ENCODE measurements around the gene RMND5B. TPM values are rescaled to one million over a fixed set of nuclear protein-coding genes. Genes with fewer than 3 reads are reported as not detected.

The RMND5B gene
- total and polyA plus RNA-seq, 4 donors, result 13.4 to 24.8 (median 21.7) TPM

DNA sequence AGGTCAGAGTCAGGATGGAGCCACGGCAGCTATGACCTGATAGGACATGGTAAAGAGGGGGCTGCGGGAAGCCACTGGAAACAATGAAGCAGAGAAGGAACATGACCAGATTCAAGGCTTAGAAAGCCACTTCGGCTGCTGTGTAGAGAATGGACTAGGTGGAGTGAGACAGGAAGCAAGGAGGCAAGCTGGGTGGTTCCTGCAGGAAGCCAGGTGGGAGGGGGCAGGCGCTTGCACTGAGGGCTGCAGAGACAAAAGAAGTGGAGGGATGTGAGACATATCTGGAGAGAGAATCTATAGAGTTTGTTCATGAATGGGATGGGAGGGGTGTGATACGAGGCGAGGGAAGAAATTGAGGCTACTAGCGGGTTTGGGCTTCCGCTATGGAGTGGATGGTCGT lies 36.5 kb upstream of the RMND5B start:
- WGBS, result 80% methylated on average over 9 of the region's 9 CpGs
- Histone ChIP-seq H3K4me3 (ENCODE audit: low read depth in 1 of 3, low read length in 3 of 3) (no peak overlapping the region), H3K9me3 (ENCODE audit: control insufficient read depth in 4 of 4, low read length in 3 of 4) (no peaks in the 10 kb centered on the region), H3K4me1 (ENCODE audit: control insufficient read depth in 4 of 4, insufficient read depth in 4 of 4, low read length in 3 of 4) (no peaks in the 10 kb centered on the region), H3K27me3 (ENCODE audit: control insufficient read depth in 4 of 4, insufficient read depth in 4 of 4, low read length in 3 of 4) (no peaks in the 10 kb centered on the region), H3K27ac (ENCODE audit: low read depth in 1 of 2, low read length in 2 of 2) (no peak overlapping the region), H3K9ac (ENCODE audit: low read depth in 1 of 2, low read length in 2 of 2) (no peak overlapping the region), H3K36me3 (ENCODE audit: control insufficient read depth in 4 of 4, insufficient read depth in 3 of 4, low read depth in 1 of 4, low read length in 3 of 4) (no peaks in the 10 kb centered on the region)
- no peak for DNase-seq (ENCODE audit: low spot score)
- no peak for TF ChIP-seq HNF4A (conservative IDR thresholded peaks at IDR 0.05)
- TF ChIP-seq, protein P1, sequence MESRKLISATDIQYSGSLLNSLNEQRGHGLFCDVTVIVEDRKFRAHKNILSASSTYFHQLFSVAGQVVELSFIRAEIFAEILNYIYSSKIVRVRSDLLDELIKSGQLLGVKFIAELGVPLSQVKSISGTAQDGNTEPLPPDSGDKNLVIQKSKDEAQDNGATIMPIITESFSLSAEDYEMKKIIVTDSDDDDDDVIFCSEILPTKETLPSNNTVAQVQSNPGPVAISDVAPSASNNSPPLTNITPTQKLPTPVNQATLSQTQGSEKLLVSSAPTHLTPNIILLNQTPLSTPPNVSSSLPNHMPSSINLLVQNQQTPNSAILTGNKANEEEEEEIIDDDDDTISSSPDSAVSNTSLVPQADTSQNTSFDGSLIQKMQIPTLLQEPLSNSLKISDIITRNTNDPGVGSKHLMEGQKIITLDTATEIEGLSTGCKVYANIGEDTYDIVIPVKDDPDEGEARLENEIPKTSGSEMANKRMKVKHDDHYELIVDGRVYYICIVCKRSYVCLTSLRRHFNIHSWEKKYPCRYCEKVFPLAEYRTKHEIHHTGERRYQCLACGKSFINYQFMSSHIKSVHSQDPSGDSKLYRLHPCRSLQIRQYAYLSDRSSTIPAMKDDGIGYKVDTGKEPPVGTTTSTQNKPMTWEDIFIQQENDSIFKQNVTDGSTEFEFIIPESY (IDR thresholded peaks at IDR 0.05), result no peak
- TF ChIP-seq, protein P2, sequence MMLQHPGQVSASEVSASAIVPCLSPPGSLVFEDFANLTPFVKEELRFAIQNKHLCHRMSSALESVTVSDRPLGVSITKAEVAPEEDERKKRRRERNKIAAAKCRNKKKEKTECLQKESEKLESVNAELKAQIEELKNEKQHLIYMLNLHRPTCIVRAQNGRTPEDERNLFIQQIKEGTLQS (IDR thresholded peaks at IDR 0.05), result no peak
- TF ChIP-seq RXRA (IDR thresholded peaks at IDR 0.05), result no peak
- no peak for TF ChIP-seq SP1 (IDR thresholded peaks at IDR 0.05)
- no peak for TF ChIP-seq GABPA (IDR thresholded peaks at IDR 0.05 in 1 of 2, conservative IDR thresholded peaks at IDR 0.05 in 1 of 2)
- no peak for TF ChIP-seq JUND (IDR thresholded peaks at IDR 0.05)

DNA sequence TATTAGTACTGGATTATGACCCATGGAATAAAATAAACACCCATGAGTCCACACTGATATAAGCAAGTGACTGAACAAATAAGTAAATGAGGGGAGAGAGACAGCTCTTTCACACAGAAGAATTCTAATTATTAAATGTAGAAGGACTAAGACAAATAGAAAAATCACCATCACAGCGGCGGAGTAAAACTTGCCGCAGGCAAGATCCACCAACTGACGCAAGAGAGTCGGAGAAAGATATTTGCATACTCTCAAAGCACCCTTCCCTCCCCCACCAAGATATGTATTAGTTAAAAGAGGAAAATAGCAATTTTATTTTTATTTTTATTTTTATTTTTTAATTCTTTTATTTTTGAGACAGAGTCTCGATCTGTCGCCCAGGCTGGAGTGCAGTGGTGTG lies 32.1 kb upstream of the RMND5B start:
- no peak overlapping the region for H3K9ac ChIP-seq (ENCODE audit: low read depth in 1 of 2, low read length in 2 of 2)
- H3K27me3 ChIP-seq (ENCODE audit: control insufficient read depth in 4 of 4, insufficient read depth in 4 of 4, low read length in 3 of 4), result no peaks in the 10 kb centered on the region
- no peak overlapping the region for H3K4me3 ChIP-seq (ENCODE audit: low read depth in 1 of 3, low read length in 3 of 3)
- no peaks in the 10 kb centered on the region for H3K9me3 ChIP-seq (ENCODE audit: control insufficient read depth in 4 of 4, low read length in 3 of 4)
- no peaks in the 10 kb centered on the region for H3K4me1 ChIP-seq (ENCODE audit: control insufficient read depth in 4 of 4, insufficient read depth in 4 of 4, low read length in 3 of 4)
- H3K27ac ChIP-seq (ENCODE audit: low read depth in 1 of 2, low read length in 2 of 2), result no peak overlapping the region
- no peak for DNase-seq (ENCODE audit: low spot score)
- no peak for TF ChIP-seq RXRA (IDR thresholded peaks at IDR 0.05)
- TF ChIP-seq EGR1 (IDR thresholded peaks at IDR 0.05; ENCODE audit: low read depth in 2 of 2), result no peak
- TF ChIP-seq JUND (IDR thresholded peaks at IDR 0.05), result no peak
- TF ChIP-seq HNF4G (IDR thresholded peaks at IDR 0.05), result no peak
- no peak for TF ChIP-seq FOXA1 (IDR thresholded peaks at IDR 0.05)
- TF ChIP-seq, protein P3, sequence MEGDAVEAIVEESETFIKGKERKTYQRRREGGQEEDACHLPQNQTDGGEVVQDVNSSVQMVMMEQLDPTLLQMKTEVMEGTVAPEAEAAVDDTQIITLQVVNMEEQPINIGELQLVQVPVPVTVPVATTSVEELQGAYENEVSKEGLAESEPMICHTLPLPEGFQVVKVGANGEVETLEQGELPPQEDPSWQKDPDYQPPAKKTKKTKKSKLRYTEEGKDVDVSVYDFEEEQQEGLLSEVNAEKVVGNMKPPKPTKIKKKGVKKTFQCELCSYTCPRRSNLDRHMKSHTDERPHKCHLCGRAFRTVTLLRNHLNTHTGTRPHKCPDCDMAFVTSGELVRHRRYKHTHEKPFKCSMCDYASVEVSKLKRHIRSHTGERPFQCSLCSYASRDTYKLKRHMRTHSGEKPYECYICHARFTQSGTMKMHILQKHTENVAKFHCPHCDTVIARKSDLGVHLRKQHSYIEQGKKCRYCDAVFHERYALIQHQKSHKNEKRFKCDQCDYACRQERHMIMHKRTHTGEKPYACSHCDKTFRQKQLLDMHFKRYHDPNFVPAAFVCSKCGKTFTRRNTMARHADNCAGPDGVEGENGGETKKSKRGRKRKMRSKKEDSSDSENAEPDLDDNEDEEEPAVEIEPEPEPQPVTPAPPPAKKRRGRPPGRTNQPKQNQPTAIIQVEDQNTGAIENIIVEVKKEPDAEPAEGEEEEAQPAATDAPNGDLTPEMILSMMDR (IDR thresholded peaks at IDR 0.05; ENCODE audit: low read depth, low read length, missing input control), result no peak
- TF ChIP-seq RAD21 (IDR thresholded peaks at IDR 0.05), result no peak
- no peak for TF ChIP-seq NR2F2 (IDR thresholded peaks at IDR 0.05)
- TF ChIP-seq HNF4A (conservative IDR thresholded peaks at IDR 0.05), result no peak
- no peak for TF ChIP-seq TAF1 (conservative IDR thresholded peaks at IDR 0.05)
- no peak for TF ChIP-seq YY1 (IDR thresholded peaks at IDR 0.05)
- TF ChIP-seq, protein P2 (IDR thresholded peaks at IDR 0.05), result no peak
- TF ChIP-seq, protein P4, sequence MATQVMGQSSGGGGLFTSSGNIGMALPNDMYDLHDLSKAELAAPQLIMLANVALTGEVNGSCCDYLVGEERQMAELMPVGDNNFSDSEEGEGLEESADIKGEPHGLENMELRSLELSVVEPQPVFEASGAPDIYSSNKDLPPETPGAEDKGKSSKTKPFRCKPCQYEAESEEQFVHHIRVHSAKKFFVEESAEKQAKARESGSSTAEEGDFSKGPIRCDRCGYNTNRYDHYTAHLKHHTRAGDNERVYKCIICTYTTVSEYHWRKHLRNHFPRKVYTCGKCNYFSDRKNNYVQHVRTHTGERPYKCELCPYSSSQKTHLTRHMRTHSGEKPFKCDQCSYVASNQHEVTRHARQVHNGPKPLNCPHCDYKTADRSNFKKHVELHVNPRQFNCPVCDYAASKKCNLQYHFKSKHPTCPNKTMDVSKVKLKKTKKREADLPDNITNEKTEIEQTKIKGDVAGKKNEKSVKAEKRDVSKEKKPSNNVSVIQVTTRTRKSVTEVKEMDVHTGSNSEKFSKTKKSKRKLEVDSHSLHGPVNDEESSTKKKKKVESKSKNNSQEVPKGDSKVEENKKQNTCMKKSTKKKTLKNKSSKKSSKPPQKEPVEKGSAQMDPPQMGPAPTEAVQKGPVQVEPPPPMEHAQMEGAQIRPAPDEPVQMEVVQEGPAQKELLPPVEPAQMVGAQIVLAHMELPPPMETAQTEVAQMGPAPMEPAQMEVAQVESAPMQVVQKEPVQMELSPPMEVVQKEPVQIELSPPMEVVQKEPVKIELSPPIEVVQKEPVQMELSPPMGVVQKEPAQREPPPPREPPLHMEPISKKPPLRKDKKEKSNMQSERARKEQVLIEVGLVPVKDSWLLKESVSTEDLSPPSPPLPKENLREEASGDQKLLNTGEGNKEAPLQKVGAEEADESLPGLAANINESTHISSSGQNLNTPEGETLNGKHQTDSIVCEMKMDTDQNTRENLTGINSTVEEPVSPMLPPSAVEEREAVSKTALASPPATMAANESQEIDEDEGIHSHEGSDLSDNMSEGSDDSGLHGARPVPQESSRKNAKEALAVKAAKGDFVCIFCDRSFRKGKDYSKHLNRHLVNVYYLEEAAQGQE (IDR thresholded peaks at IDR 0.05), result no peak
- TF ChIP-seq, protein P1 (IDR thresholded peaks at IDR 0.05), result no peak
- TF ChIP-seq, protein P5, sequence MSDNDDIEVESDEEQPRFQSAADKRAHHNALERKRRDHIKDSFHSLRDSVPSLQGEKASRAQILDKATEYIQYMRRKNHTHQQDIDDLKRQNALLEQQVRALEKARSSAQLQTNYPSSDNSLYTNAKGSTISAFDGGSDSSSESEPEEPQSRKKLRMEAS (IDR thresholded peaks at IDR 0.05), result no peak
- TF ChIP-seq FOXA2 (IDR thresholded peaks at IDR 0.05), result no peak
- no peak for TF ChIP-seq GABPA (IDR thresholded peaks at IDR 0.05 in 1 of 2, conservative IDR thresholded peaks at IDR 0.05 in 1 of 2)
- WGBS, result 93% methylated on average over 7 of the region's 7 CpGs
- H3K36me3 ChIP-seq (ENCODE audit: control insufficient read depth in 4 of 4, insufficient read depth in 3 of 4, low read depth in 1 of 4, low read length in 3 of 4), result no peaks in the 10 kb centered on the region

All from liver (tissue), 9 donors.